Mesothelial cell of epicardium (in vitro differentiated cells): ENCODE data around the gene TFF3. TPM values are rescaled to one million over a fixed set of nuclear protein-coding genes. Genes with fewer than 3 reads are reported as not detected.

Experiments used
- DNase-seq, 2 experiments: peaks; one replicate each; pipeline ENCODE4 v3.0.0; 2021; ENCODE audit warnings: low spot score in 2 of 2; ENCODE audit not compliant: unreplicated experiment in 2 of 2
- H3K27ac Mint-ChIP-seq: 2 replicates; pipeline ENCODE4 v1.8.0; 2021; ENCODE audit warnings: mixed read lengths
- H3K27me3 Mint-ChIP-seq: 2 replicates; pipeline ENCODE4 v1.8.0; 2021; ENCODE audit warnings: low read depth, mixed read lengths
- H3K36me3 Mint-ChIP-seq: 2 replicates; pipeline ENCODE4 v1.8.0; 2021; ENCODE audit warnings: mixed read lengths
- H3K4me1 Mint-ChIP-seq: 2 replicates; pipeline ENCODE4 v1.8.0; 2021; ENCODE audit warnings: mixed read lengths
- H3K4me3 Mint-ChIP-seq: 2 replicates; pipeline ENCODE4 v1.8.0; 2021; ENCODE audit warnings: mild to moderate bottlenecking, moderate library complexity, mixed read lengths
- H3K9me3 Mint-ChIP-seq: 2 replicates; pipeline ENCODE4 v1.8.0; 2021; ENCODE audit warnings: mixed read lengths
- CTCF ChIP-seq: fragments of 200-600 bp; sonication (generic); IDR thresholded peaks from one replicate; pipeline ENCODE4 v1.5.0; 2021; ENCODE audit warnings: antibody characterized with exemption; ENCODE audit not compliant: unreplicated experiment
- total RNA-seq: library from RNA; stranded (reverse); gene quantifications from 3 replicates; pipeline ENCODE4 v1.2.1, GENCODE V29; 2021

The TFF3 gene
- total RNA-seq, 1 donor from 2014 or later: not detected

GRCh38 chr21:42265231-42265812 lies 49.9 kb downstream of the TFF3 start:
- Mint-ChIP-seq H3K27me3 (peaks cover 8% of the 10 kb centered on the region), H3K4me3 (no peak overlapping the region), H3K27ac (no peak overlapping the region), H3K36me3 (no peaks in the 10 kb centered on the region), H3K4me1 (peaks cover 18% of the 10 kb centered on the region), H3K9me3 (no peaks in the 10 kb centered on the region)
- DNase-seq: no peak
- no peak for TF ChIP-seq CTCF

GRCh38 chr21:42264245-42265195 lies 50.7 kb downstream of the TFF3 start:
- peaks cover 18% of the 10 kb centered on the region for H3K4me1 Mint-ChIP-seq
- no peak overlapping the region for H3K4me3 Mint-ChIP-seq
- H3K27ac Mint-ChIP-seq: no peak overlapping the region
- H3K27me3 Mint-ChIP-seq: peaks cover 8% of the 10 kb centered on the region
- TF ChIP-seq CTCF: no peak
- H3K36me3 Mint-ChIP-seq: no peaks in the 10 kb centered on the region
- no peak for DNase-seq
- H3K9me3 Mint-ChIP-seq: no peaks in the 10 kb centered on the region

- Mint-ChIP-seq H3K27ac (no peak overlapping the region), H3K9me3 (no peaks in the 10 kb centered on the region), H3K4me1 (peaks cover 18% of the 10 kb centered on the region), H3K27me3 (peaks cover 8% of the 10 kb centered on the region), H3K36me3 (no peaks in the 10 kb centered on the region), H3K4me3 (no peak overlapping the region)
- no peak for TF ChIP-seq CTCF
- DNase-seq: no peak
Observed at GRCh38 chr21:42263591-42264131, 51.5 kb downstream of the TFF3 start.

GRCh38 chr21:42262831-42263231 lies 52.4 kb downstream of the TFF3 start:
- Mint-ChIP-seq H3K4me3 (no peak overlapping the region), H3K27me3 (peaks cover 11% of the 10 kb centered on the region), H3K36me3 (no peaks in the 10 kb centered on the region), H3K4me1 (peaks cover 18% of the 10 kb centered on the region), H3K27ac (no peak overlapping the region), H3K9me3 (no peaks in the 10 kb centered on the region)
- no peak for DNase-seq
- no peak for TF ChIP-seq CTCF

- H3K27me3 Mint-ChIP-seq: peaks cover 12% of the 10 kb centered on the region
- peaks cover 27% of the 10 kb centered on the region for H3K4me1 Mint-ChIP-seq
Observed at GRCh38 chr21:42261829-42262200, 53.4 kb downstream of the TFF3 start.

More at GRCh38 chr21:42261829-42262200, 53.4 kb downstream of the TFF3 start:
- Mint-ChIP-seq H3K4me3 (no peak overlapping the region), H3K27ac (no peak overlapping the region), H3K9me3 (no peaks in the 10 kb centered on the region), H3K36me3 (no peaks in the 10 kb centered on the region)
- DNase-seq: no peak
- TF ChIP-seq CTCF: no peak

Other genes with a start within 250 kb of the TFF3 start
- gene UMODL1, start 244.1 kb downstream of the TFF3 start, total RNA-seq: not detected in 3 replicates
- 4.2 to 4.4 TPM (median 4.3 TPM) in 3 replicates for gene ABCG1, start 96.3 kb downstream of the TFF3 start, total RNA-seq
- gene TFF2, start 35.6 kb upstream of the TFF3 start, total RNA-seq: not detected in 3 replicates
- 0.53 TPM in 1 of 3 replicates, not detected in the others for gene TFF1, start 51.1 kb upstream of the TFF3 start, total RNA-seq
- not detected in 3 replicates for gene TMPRSS3, start 80.6 kb upstream of the TFF3 start, total RNA-seq
- gene UBASH3A, start 88.5 kb upstream of the TFF3 start, total RNA-seq: not detected in 3 replicates
- gene RSPH1, start 180.8 kb upstream of the TFF3 start, total RNA-seq: 0.23 to 0.42 TPM (median 0.40 TPM) in 3 replicates
- 13.0 to 15.9 TPM (median 14.8 TPM) in 3 replicates for gene SLC37A1, start 198.4 kb upstream of the TFF3 start, total RNA-seq